GM19455 (cell line): ENCODE measurements around the gene ADAMTS5.

Experiments
- ATAC-seq: cut with Tn5 transposase; IDR thresholded peaks from one replicate; pipeline ENCODE4 v1.9.1; 2021; ENCODE audit not compliant: unreplicated experiment

Gene ADAMTS5

GRCh38 chr21:26967062-26967913, at the start of gene ADAMTS5:
TSS of gene ADAMTS5 (minus strand) at chr21:26967088. CDS start at chr21:26966391, 697 bp downstream.
- ATAC-seq, result no peak

- ATAC-seq, result no peak
Observed at GRCh38 chr21:27001526-27001925, 34.6 kb upstream of the ADAMTS5 start.

GRCh38 chr21:26983576-26983975, 16.7 kb upstream of the ADAMTS5 start:
- no peak for ATAC-seq

- ATAC-seq, result no peak
Observed at GRCh38 chr21:26982767-26983166, 15.9 kb upstream of the ADAMTS5 start.

GRCh38 chr21:26977746-26978145, 10.9 kb upstream of the ADAMTS5 start:
- no peak for ATAC-seq

- no peak for ATAC-seq
Observed at GRCh38 chr21:26973226-26973625, 6.3 kb upstream of the ADAMTS5 start.

GRCh38 chr21:26972192-26972591, 5.3 kb upstream of the ADAMTS5 start:
- ATAC-seq, result no peak

GRCh38 chr21:26969971-26970725, 3.3 kb upstream of the ADAMTS5 start:
- no peak for ATAC-seq

GRCh38 chr21:26966649-26967061, 233 bp downstream of the ADAMTS5 start:
- ATAC-seq, result no peak

GRCh38 chr21:26965907-26966581, 844 bp downstream of the ADAMTS5 start:
- no peak for ATAC-seq

GRCh38 chr21:26965040-26965906, 1.6 kb downstream of the ADAMTS5 start:
- no peak for ATAC-seq

GRCh38 chr21:26964170-26964778, 2.6 kb downstream of the ADAMTS5 start:
- ATAC-seq, result no peak

GRCh38 chr21:26962621-26963181, 4.2 kb downstream of the ADAMTS5 start:
- no peak for ATAC-seq

- no peak for ATAC-seq
Observed at GRCh38 chr21:26961698-26962097, 5.2 kb downstream of the ADAMTS5 start.

- ATAC-seq, result no peak
Observed at GRCh38 chr21:26958788-26959187, 8.1 kb downstream of the ADAMTS5 start.

- no peak for ATAC-seq
Observed at GRCh38 chr21:26956813-26957212, 10.1 kb downstream of the ADAMTS5 start.

GRCh38 chr21:26956216-26956615, 10.7 kb downstream of the ADAMTS5 start:
- ATAC-seq, result no peak

- ATAC-seq, result no peak
Observed at GRCh38 chr21:26954662-26955121, 12.2 kb downstream of the ADAMTS5 start.

GRCh38 chr21:26952374-26953066, 14.4 kb downstream of the ADAMTS5 start:
- ATAC-seq, result no peak
